Kidney epithelial cell (primary cell): ENCODE results near the gene DYRK1A. TPM values are rescaled to one million over a fixed set of nuclear protein-coding genes. Genes with fewer than 3 reads are reported as not detected.

Experiments used
- DNase-seq: peaks from one replicate; pipeline ENCODE4 v3.0.0-alpha.2; 2010; ENCODE audit warnings: low read depth
- H3K27me3 ChIP-seq: 2 replicates; pipeline ENCODE4 v1.6.0; 2011; ENCODE audit warnings: low read length; ENCODE audit not compliant: control insufficient read depth, insufficient read depth
- H3K36me3 ChIP-seq: 2 replicates; pipeline ENCODE4 v1.5.1; 2011; ENCODE audit warnings: low read length; ENCODE audit not compliant: control insufficient read depth, insufficient read depth
- H3K4me3 ChIP-seq: 2 replicates; pipeline ENCODE4 v1.5.1; 2011; ENCODE audit warnings: low read depth, mild to moderate bottlenecking, control low read depth, low read length
- CTCF ChIP-seq: IDR thresholded peaks from 2 replicates; pipeline ENCODE4 v1.5.1; 2011; ENCODE audit warnings: mild to moderate bottlenecking, moderate library complexity, low read length, control low read depth, inconsistent platforms; ENCODE audit not compliant: insufficient read depth, poor library complexity, severe bottlenecking
- total RNA-seq: library from RNA; depleted of rRNA; stranded (reverse); fragments of >200 nt; gene quantifications from 2 replicates; pipeline ENCODE4 v1.2.3, GENCODE V29; 2015

DYRK1A gene
- total RNA-seq, 1 donor from 2014 or later: 53.1 TPM

- TF ChIP-seq CTCF: no peak
- H3K4me3 ChIP-seq: no peak overlapping the region
- no peak for DNase-seq
Measured at GRCh38 chr21:37568916-37569315, 202.3 kb downstream of the DYRK1A start.

GRCh38 chr21:37571442-37571841 is 204.9 kb downstream of the DYRK1A start:
- Histone ChIP-seq H3K36me3 (no peaks in the 10 kb centered on the region), H3K4me3 (no peak overlapping the region), H3K27me3 (no peaks in the 10 kb centered on the region)
- no peak for DNase-seq
- TF ChIP-seq CTCF: no peak

More at GRCh38 chr21:37568916-37569315, 202.3 kb downstream of the DYRK1A start:
- H3K36me3 ChIP-seq: no peaks in the 10 kb centered on the region
- H3K27me3 ChIP-seq: no peaks in the 10 kb centered on the region

GRCh38 chr21:37574316-37574715 is 207.7 kb downstream of the DYRK1A start:
- no peak for DNase-seq
- TF ChIP-seq CTCF: no peak

GRCh38 chr21:37574751-37575150 is 208.2 kb downstream of the DYRK1A start:
- H3K4me3 ChIP-seq: no peak overlapping the region
- no peak for TF ChIP-seq CTCF
- no peaks in the 10 kb centered on the region for H3K36me3 ChIP-seq
- H3K27me3 ChIP-seq: no peaks in the 10 kb centered on the region
- no peak for DNase-seq

More at GRCh38 chr21:37574316-37574715, 207.7 kb downstream of the DYRK1A start:
- Histone ChIP-seq H3K27me3 (no peaks in the 10 kb centered on the region), H3K36me3 (no peaks in the 10 kb centered on the region), H3K4me3 (no peak overlapping the region)

GRCh38 chr21:37575580-37575979 is 209.0 kb downstream of the DYRK1A start:
- Histone ChIP-seq H3K36me3 (no peaks in the 10 kb centered on the region), H3K4me3 (no peak overlapping the region), H3K27me3 (peaks cover under 1% of the 10 kb centered on the region)
- TF ChIP-seq CTCF: no peak
- DNase-seq: no peak

Other genes starting within 250 kb of the DYRK1A start
- gene VPS26C, start 99.4 kb upstream of the DYRK1A start, total RNA-seq: 64.1 and 80.8 TPM in 2 replicates